T-helper 22 cell (primary cell): ENCODE data around the gene REEP1.

ENCODE experiments used
- DNase-seq: peaks from one replicate; pipeline ENCODE4 v3.0.0-alpha.2; 2020; ENCODE audit warnings: low read depth

REEP1 gene

DNA sequence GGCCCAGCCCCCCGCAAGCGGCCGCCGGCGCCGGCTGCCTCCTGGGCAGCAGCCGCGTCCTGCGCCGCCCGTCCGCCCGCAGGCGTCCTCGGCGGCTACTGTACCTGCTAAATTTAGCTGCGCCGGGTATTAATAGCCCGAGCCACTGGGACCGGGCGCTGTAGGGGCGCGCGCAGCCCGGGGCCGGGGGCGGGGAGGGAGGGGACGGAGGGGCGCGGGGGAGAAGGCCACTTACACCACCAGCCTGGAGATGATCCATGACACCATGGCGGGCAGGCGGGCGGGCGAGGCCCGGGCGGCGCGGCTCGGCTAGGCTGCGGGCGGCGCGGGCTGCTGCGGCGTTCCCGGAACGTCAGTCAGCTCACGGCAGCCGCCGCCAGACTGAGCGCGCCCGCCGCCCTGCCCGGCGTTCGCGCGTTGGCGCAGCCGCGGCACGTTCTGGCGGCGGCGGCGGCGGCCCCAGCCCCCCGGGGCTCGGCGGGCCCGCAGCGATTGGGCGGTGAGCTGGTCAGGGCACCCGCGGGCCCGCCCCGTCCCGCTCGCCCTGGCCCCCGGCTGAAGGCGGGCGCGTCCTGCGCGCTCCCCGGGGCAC lies at the start of gene REEP1:
Gene REEP1, minus strand, starts transcription at position 383 of the 592 bp plus-strand sequence. Its CDS starts 116 bp downstream, at position 267.
- DNase-seq: no peak

DNA sequence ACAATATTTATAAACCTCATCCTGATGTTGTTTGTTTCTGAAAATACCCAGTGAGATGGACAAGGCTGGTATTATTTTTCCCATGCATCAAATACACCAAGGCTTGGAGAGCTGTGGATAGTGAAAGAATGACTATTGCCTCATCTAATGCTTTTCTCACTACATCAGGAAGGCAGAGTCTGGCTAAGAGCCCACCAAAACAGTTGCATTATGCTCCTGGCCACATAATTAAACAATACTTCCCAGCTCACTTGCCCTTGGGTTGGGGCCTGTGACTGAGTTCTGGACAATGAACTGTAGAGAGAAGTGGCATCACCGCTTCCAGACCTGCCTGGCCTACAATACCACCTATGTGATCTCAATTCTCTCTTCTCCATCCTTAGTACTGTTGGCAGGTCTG lies 46.4 kb upstream of the REEP1 start:
- DNase-seq: no peak

- no peak for DNase-seq
Observed at GRCh38 chr2:86382698-86383097, 45.3 kb upstream of the REEP1 start.

GRCh38 chr2:86382108-86382507 lies 44.7 kb upstream of the REEP1 start:
- no peak for DNase-seq

GRCh38 chr2:86378469-86378868 lies 41.0 kb upstream of the REEP1 start:
- no peak for DNase-seq

- no peak for DNase-seq
Observed at GRCh38 chr2:86375623-86376022, 38.2 kb upstream of the REEP1 start.

- no peak for DNase-seq
Observed at GRCh38 chr2:86372641-86373502, 35.4 kb upstream of the REEP1 start.

DNA sequence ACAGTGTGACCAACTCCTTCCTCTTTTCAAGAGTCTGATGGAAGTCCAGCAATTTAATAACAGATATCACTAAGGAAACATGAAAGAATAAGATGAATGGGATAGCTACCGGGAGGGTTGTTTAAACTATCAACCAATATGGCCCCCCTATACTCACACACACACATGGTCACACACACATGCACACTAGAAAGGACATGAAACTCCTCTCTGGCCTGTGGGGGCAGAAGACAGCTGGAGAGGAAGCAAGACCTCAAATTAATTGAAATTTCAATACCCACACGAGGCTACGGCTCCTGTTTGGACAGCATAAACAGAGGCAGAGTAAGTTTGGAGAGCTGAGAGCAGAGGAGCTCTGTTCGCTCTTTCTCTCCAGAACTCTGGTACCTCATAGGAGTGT lies 34.7 kb upstream of the REEP1 start:
- DNase-seq: no peak

GRCh38 chr2:86371527-86371926 lies 34.1 kb upstream of the REEP1 start:
- DNase-seq: no peak

- no peak for DNase-seq
Observed at GRCh38 chr2:86370579-86370978, 33.2 kb upstream of the REEP1 start.

DNA sequence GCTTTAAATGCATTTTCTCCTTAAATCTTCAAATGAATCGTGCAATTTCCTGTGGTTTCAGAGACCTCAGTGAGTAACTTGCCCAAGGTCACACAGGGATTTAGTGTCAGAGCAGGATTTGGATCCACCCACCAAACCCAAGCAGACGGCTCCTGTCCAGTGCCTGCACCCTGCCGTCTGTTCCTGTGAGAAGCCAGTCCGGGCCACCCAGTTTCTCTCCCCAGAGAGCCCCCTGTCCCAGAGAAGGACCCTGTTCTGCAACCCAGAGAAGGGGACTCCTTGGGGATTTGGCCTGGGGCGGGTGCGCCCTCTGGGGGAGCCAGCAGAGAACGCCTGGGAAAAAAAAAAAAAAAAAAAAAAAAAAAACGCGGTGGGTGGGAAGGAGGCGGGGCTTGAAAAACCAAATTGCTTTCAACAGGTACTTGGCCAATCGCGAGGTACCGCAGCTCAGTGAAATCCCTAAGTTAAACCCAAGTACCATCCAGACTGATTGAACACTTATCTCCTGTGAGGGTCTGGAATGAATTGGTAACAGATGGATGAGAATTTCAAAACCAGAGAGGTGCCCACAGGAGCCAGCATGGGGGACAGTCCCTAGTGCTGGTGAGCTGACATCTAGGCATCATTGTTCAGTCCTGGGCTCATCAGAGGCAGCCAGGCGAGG lies 30.9 kb upstream of the REEP1 start:
- DNase-seq: no peak

- no peak for DNase-seq
Observed at GRCh38 chr2:86367499-86367777, 30.0 kb upstream of the REEP1 start.

- DNase-seq: no peak
Observed at GRCh38 chr2:86366651-86367498, 29.4 kb upstream of the REEP1 start.

DNA sequence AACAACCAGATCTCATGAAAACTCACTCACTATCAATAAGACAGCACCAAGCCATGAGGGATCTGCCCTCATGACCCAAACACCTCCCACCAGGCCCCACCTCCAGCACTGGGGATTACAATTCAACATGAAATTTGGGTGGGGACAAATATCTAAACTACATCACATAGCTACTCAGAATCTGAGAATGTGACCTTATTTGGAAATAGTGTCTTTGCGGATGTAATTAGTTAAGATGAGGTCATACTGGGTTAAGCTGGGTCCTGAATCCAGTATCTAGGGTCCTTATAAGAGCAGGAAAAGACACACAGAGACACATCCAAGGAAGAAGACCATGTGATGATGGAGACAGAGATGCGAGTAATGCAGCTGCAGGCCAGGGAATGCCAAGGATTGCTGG lies 27.5 kb upstream of the REEP1 start:
- no peak for DNase-seq

GRCh38 chr2:86360776-86361175 lies 23.4 kb upstream of the REEP1 start:
- no peak for DNase-seq

DNA sequence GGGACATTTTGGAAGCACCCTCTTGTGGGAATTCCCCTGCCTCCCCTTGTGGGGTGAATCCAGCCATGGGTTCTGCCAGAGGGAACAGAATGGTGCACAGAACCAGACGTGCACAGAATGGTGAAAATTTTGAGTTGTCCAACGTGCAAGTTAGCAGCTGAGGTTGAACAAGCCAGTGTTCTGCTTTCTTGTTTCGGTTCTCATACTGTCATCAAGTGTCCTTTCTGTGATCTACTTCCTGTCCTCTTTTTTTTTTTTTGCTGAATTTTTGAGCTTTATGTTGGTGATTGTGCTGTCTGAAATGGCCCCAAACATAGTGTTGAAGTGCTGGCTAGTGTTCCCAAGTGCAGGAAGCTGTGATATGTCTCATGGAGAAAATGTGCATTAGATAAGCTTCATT lies 21.5 kb upstream of the REEP1 start:
- no peak for DNase-seq

GRCh38 chr2:86357392-86357963 lies 20.1 kb upstream of the REEP1 start:
- DNase-seq: no peak

DNA sequence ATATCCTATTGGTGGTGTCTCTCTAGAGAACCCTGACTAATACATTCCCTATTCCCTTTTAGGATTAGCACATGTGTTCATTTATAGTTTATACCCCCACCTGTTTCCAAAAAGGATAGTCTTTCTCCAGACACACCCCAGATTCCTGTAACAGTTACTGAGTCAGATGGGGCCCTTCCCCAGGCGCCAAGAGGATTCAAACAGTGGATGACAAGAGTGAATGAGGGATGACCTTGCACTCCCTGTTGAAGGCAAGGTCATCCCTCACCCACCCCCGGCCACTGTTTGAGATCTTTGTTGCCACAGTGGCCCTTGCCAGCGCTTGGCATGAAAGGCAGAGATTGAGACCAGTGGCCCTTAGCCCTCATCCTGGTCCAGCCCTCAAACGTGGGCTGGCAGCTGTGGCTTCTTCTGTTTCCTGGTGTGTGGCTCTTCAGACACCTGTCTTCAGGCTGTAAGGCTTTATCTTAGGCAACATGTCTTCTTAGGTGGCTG lies 15.3 kb upstream of the REEP1 start:
- no peak for DNase-seq

DNA sequence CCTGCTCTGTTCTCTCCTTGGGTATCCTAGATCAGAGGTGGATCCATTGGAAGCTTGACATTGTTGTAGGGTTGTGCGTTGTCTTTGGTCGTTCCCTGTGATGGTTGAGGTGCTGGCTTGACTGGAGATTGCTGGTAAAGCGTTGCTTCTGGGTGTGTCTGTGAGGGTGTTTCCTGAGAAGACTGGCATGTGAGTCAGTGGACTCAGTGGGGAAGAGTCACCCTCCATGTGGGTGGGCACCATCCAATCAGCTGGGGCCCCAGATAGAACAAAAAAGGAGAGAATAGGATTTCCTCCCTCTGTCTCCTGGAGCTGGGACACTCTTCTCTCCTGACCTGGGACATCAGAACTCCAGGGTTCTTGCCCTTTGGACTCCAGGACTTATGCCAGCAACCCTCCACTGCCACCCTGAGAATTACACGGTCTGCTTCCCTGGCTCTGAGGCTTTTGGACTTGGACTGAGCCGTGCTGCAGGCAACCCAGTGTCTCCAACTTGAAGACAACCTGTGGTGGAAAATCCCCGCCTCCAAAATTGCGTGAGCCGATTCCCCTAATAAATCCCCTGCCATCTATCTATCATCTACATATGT lies 14.8 kb upstream of the REEP1 start:
- no peak for DNase-seq

- no peak for DNase-seq
Observed at GRCh38 chr2:86350751-86351150, 13.3 kb upstream of the REEP1 start.

- DNase-seq: no peak
Observed at GRCh38 chr2:86347401-86347800, 10.0 kb upstream of the REEP1 start.
